C4-2B (cell line): ENCODE measurements around the gene ZNF718.
"Not testable (repeated sequence)": the region's sequence is repeated elsewhere in the genome, so short reads cannot be mapped to it uniquely, and the experiment has no call there.

Experiments used
- H3K27ac ChIP-seq: fragments of 450-650 bp; 2 replicates; pipeline ENCODE4 v1.5.1; 2017
- CTCF ChIP-seq: fragments of 450-650 bp; conservative IDR thresholded peaks from 2 replicates; pipeline ENCODE4 v1.5.1; 2017; ENCODE audit warnings: mild to moderate bottlenecking
- ZFX ChIP-seq: fragments of 450-650 bp; IDR thresholded peaks from 2 replicates; pipeline ENCODE4 v1.6.1; 2017

ZNF718 gene

DNA sequence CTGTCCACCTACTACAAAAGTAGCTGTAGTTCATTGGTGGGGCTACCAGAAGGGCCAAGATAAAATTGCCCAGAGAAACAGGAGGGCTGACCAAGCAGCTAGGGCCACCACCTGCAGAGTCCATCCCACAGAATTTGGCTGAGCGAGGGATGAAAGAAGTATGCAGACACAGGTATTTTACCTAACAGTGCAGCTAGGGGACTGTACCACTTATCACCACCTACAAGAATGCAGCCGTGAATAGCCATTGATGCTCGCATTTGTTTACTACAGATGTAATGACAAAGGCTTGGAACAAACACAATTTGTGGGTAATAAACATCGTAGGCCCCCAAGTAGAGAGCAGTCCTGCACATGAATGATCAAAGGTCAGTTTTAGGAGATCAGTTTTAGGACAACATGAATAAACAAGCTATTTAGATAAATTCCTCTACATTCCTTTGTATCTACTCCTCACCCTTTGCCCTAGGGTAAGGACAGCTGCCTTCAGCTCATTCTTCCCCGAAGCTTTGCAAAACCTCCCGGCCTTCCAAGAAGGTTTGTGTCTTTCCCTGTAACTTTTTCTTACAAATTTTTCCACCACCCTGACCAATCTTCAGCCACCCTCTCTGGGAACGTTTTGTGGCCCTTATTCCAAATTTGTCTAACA is 49.5 kb downstream of the ZNF718 start:
- H3K27ac ChIP-seq = no peak overlapping the region
- TF ChIP-seq CTCF = no peak
- TF ChIP-seq ZFX = no peak

DNA sequence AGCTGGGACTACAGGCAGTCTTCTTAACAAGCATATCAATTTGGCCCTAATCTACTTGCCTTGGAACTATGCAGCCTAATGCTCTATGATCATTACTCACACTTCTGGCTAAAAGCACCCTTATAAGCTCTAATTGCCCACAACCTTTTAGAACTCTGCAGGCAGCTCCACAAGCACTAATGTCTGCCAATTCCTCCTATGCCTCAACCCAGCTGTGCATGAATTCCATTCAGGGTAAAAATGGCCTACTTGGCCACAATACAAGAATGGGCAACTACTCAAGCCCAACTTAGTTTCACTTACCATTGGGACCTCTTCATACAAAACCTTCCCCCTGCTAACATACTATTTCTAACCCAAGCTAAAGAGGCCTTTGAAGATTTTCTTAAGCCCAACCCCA is 51.7 kb downstream of the ZNF718 start:
- no peak overlapping the region for H3K27ac ChIP-seq
- TF ChIP-seq CTCF = no peak
- no peak for TF ChIP-seq ZFX

DNA sequence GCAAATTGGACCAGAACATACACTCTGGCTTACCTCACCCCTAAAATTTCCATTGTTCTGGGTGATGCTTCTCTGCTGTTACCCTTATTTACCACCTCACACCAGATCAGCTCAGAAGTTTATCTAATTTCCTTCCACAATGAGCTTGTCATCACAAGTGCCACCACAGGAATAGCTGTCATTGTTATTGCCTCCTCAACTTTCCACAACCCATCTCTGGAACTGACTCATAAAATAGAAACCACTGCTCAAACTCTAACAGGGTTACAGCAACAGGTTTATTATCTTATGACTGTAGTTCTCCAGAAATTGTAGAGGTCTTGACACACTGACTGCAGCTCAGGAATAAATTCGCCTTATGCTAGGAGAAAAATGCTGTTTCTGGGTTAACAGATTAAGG is 52.7 kb downstream of the ZNF718 start:
- H3K27ac ChIP-seq = no peak overlapping the region
- TF ChIP-seq CTCF (no peak), ZFX (no peak)

- not testable (repeated sequence) for H3K27ac ChIP-seq
Measured at GRCh38 chr4:182225-182624, 57.9 kb downstream of the ZNF718 start.

- no peak overlapping the region for H3K27ac ChIP-seq
- TF ChIP-seq ZFX = no peak
- no peak for TF ChIP-seq CTCF
Measured at GRCh38 chr4:188091-188490, 63.8 kb downstream of the ZNF718 start.

- not testable (repeated sequence) for H3K27ac ChIP-seq
Measured at GRCh38 chr4:195159-195558, 70.9 kb downstream of the ZNF718 start.

- no peak overlapping the region for H3K27ac ChIP-seq
- TF ChIP-seq CTCF (no peak), ZFX (no peak)
Measured at GRCh38 chr4:200936-201335, 76.6 kb downstream of the ZNF718 start.

- not testable (repeated sequence) for H3K27ac ChIP-seq
Measured at GRCh38 chr4:202822-203221, 78.5 kb downstream of the ZNF718 start.

DNA sequence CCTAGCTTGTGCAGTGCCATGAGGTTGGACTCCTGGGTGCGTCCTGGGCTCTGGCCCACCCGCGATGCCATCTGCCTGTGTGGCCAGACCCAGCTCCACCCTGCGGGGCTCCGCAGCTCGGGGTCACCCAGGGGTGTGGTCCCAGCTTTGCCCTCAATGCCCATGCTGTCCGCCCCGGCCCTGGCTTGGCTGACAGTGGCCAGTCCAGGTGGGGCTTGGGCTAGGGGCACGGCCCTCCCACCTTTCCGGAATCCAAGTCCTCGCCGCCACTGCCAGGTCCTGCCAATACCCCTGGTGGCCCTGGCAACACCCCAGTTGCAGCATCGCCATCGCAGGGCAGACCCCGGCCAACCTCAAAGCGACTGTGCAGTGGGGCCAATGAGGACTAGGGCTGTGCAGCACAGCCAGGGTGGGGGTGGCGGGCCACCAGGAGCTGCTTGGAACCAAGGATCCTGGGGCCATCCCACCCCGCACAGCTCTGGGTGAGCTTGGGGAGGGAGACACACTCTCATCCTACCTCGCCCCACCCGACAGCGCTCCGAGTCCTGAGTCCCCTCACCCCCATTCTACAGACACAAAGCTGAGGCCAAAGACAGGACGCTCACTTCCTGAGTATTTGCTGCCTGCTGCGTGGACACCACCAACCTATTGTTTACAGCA is 80.9 kb downstream of the ZNF718 start:
- no peak for TF ChIP-seq ZFX
- TF ChIP-seq CTCF = no peak
- H3K27ac ChIP-seq = no peak overlapping the region
